IMR-90 (cell line): ENCODE data around the gene RADIL. TPM values are rescaled to one million over a fixed set of nuclear protein-coding genes. Genes with fewer than 3 reads are reported as not detected.

Source experiments
- ATAC-seq: fragments of 200-7000 bp; cut with Tn5 transposase; 2 replicates; pipeline ENCODE4 v1.9.1; 2020; ENCODE audit warnings: low read depth, mild to moderate bottlenecking, moderate library complexity
- BruUV-seq: library from RNA; stranded (reverse); fragments of 400-500 nt; replicated peaks from 2 replicates; lab custom pipeline; 2021; lab: Mats Ljungman, UMichigan
- CTCF ChIA-PET: fragments of 300-600 bp; formaldehyde crosslinking; extraction: SDS; loops from one replicate; lab custom pipeline; 2021; ENCODE audit warnings: antibody characterized with exemption; lab: Yijun Ruan, JAX
- POLR2A ChIA-PET: fragments of 300-600 bp; sonication (Branson Sonifier 250); formaldehyde crosslinking; loops from one replicate; lab custom pipeline; 2022; ENCODE audit warnings: antibody characterized with exemption; ENCODE audit not compliant: unreplicated experiment; lab: Charles Lee
- DNase-seq: peaks from one replicate; pipeline ENCODE4 v3.0.0; 2013
- H2AFZ ChIP-seq: replicated peaks from 2 replicates; pipeline ENCODE3; 2013; ENCODE audit warnings: low read length, mild to moderate bottlenecking; ENCODE audit not compliant: poor library complexity
- H2AK5ac ChIP-seq: 2 replicates; pipeline ENCODE4 v1.6.1; 2013; ENCODE audit warnings: low read depth, low read length, inconsistent platforms
- H2AK9ac ChIP-seq: replicated peaks from 2 replicates; pipeline ENCODE3; 2013; ENCODE audit warnings: mild to moderate bottlenecking, low read depth, low read length, moderate library complexity; ENCODE audit not compliant: poor library complexity
- H2BK120ac ChIP-seq: 2 replicates; pipeline ENCODE4 v1.6.1; 2013; ENCODE audit warnings: low read depth, low read length, inconsistent platforms
- H2BK15ac ChIP-seq: 3 replicates; pipeline ENCODE4 v1.6.1; 2013; ENCODE audit warnings: low read depth, low read length, inconsistent platforms
- H2BK20ac ChIP-seq: 2 replicates; pipeline ENCODE4 v1.6.1; 2013; ENCODE audit warnings: low read depth, mild to moderate bottlenecking, inconsistent platforms, low read length, moderate library complexity
- H2BK5ac ChIP-seq: 2 replicates; pipeline ENCODE4 v1.6.1; 2013; ENCODE audit warnings: mild to moderate bottlenecking, low read depth, low read length, inconsistent platforms; ENCODE audit not compliant: poor library complexity, severe bottlenecking
- H3K14ac ChIP-seq: replicated peaks from 2 replicates; pipeline ENCODE4 v1.6.1; 2013; ENCODE audit warnings: low read depth, low read length, inconsistent platforms
- H3K18ac ChIP-seq: 2 replicates; pipeline ENCODE4 v1.6.1; 2013; ENCODE audit warnings: low read depth, low read length, control low read depth
- H3K23ac ChIP-seq: 2 replicates; pipeline ENCODE4 v1.6.1; 2013; ENCODE audit warnings: low read depth, low read length, inconsistent platforms
- H3K27ac ChIP-seq: 2 replicates; pipeline ENCODE4 v1.5.1; 2013; ENCODE audit warnings: mild to moderate bottlenecking, control low read depth, low read length; ENCODE audit not compliant: insufficient read depth
- H3K27me3 ChIP-seq: 2 replicates; pipeline ENCODE4 v1.6.1; 2013; ENCODE audit warnings: low read length; ENCODE audit not compliant: control insufficient read depth, insufficient read depth
- H3K36me3 ChIP-seq: 2 replicates; pipeline ENCODE4 v1.6.1; 2013; ENCODE audit warnings: low read length, mixed read lengths; ENCODE audit not compliant: control insufficient read depth, insufficient read depth
- H3K4ac ChIP-seq: 2 replicates; pipeline ENCODE4 v1.6.1; 2013; ENCODE audit warnings: low read depth, low read length, inconsistent platforms
- H3K4me1 ChIP-seq: 2 replicates; pipeline ENCODE4 v1.6.1; 2013; ENCODE audit warnings: low read length, mixed read lengths; ENCODE audit not compliant: control insufficient read depth, insufficient read depth
- H3K4me2 ChIP-seq: 2 replicates; pipeline ENCODE4 v1.6.1; 2013; ENCODE audit warnings: low read depth, mild to moderate bottlenecking, control low read depth, low read length, moderate library complexity
- H3K4me3 ChIP-seq: 2 replicates; pipeline ENCODE4 v1.5.1; 2013; ENCODE audit warnings: low read depth, mild to moderate bottlenecking, control low read depth, low read length, moderate library complexity; ENCODE audit not compliant: insufficient read depth
- H3K56ac ChIP-seq: 2 replicates; pipeline ENCODE4 v1.6.1; 2013; ENCODE audit warnings: low read length, inconsistent platforms; ENCODE audit not compliant: insufficient read depth; ENCODE audit errors: extremely low read depth
- H3K79me1 ChIP-seq, 2 experiments: 2 replicates each; pipeline ENCODE4 v1.6.1; 2013; ENCODE audit warnings: low read length in 2 of 2, inconsistent platforms in 1 of 2, low read depth in 1 of 2
- H3K9ac ChIP-seq: 2 replicates; pipeline ENCODE4 v1.6.1; 2013; ENCODE audit warnings: low read depth, low read length, control low read depth
- H3K9me1 ChIP-seq: 2 replicates; pipeline ENCODE4 v1.6.1; 2013; ENCODE audit warnings: low read length, inconsistent platforms; ENCODE audit not compliant: insufficient read depth
- H3K9me3 ChIP-seq: 2 replicates; pipeline ENCODE4 v1.6.1; 2013; ENCODE audit warnings: low read length; ENCODE audit not compliant: control insufficient read depth, insufficient read depth
- H4K20me1 ChIP-seq: 2 replicates; pipeline ENCODE4 v1.6.1; 2013; ENCODE audit warnings: low read length, inconsistent platforms; ENCODE audit not compliant: insufficient read depth
- H4K5ac ChIP-seq: 2 replicates; pipeline ENCODE4 v1.6.1; 2013; ENCODE audit warnings: mild to moderate bottlenecking, low read depth, low read length, control low read depth
- H4K8ac ChIP-seq, 2 experiments: 2 replicates each; pipeline ENCODE4 v1.6.1; 2013; ENCODE audit warnings: low read depth in 2 of 2, low read length in 2 of 2, control low read depth in 1 of 2, inconsistent platforms in 1 of 2
- H4K91ac ChIP-seq: 2 replicates; pipeline ENCODE4 v1.6.1; 2013; ENCODE audit warnings: low read depth, low read length, inconsistent platforms; ENCODE audit not compliant: insufficient read depth
- BHLHE40 ChIP-seq: fragments of 150-350 bp; IDR thresholded peaks from 2 replicates; pipeline ENCODE4 v1.6.1; 2016; ENCODE audit warnings: mild to moderate bottlenecking, low read depth, low read length
- CEBPB ChIP-seq: IDR thresholded peaks from 2 replicates; pipeline ENCODE4 v1.6.1; 2012; ENCODE audit warnings: low read depth, low read length, improper control_type of control experiment
- CHD1 ChIP-seq: IDR thresholded peaks from 2 replicates; pipeline ENCODE4 v1.6.1; 2012; ENCODE audit warnings: low read depth, low read length, improper control_type of control experiment
- FOS ChIP-seq: fragments of 150-350 bp; IDR thresholded peaks from 2 replicates; pipeline ENCODE4 v1.6.1; 2016; ENCODE audit warnings: low read depth, low read length
- MAFK ChIP-seq: IDR thresholded peaks from 2 replicates; pipeline ENCODE4 v1.6.1; 2012; ENCODE audit warnings: low read depth, low read length, improper control_type of control experiment
- MAZ ChIP-seq: IDR thresholded peaks from 2 replicates; pipeline ENCODE4 v1.6.1; 2012; ENCODE audit warnings: low read depth, mild to moderate bottlenecking, low read length, improper control_type of control experiment, moderate library complexity, borderline replicate concordance
- MXI1 ChIP-seq: IDR thresholded peaks from 2 replicates; pipeline ENCODE4 v1.6.1; 2012; ENCODE audit warnings: low read depth, mild to moderate bottlenecking, low read length, moderate library complexity, borderline replicate concordance
- POLR2A ChIP-seq: IDR thresholded peaks from 2 replicates; pipeline ENCODE4 v1.6.1; 2012; ENCODE audit warnings: mild to moderate bottlenecking, low read depth, low read length
- RAD21 ChIP-seq: IDR thresholded peaks from 2 replicates; pipeline ENCODE4 v1.6.1; 2012; ENCODE audit warnings: low read length, improper control_type of control experiment
- RFX5 ChIP-seq: IDR thresholded peaks from 2 replicates; pipeline ENCODE4 v1.8.0; 2012; ENCODE audit warnings: low read depth, mild to moderate bottlenecking, low read length, moderate library complexity
- SMC3 ChIP-seq: fragments of 150-350 bp; IDR thresholded peaks from 2 replicates; pipeline ENCODE4 v1.6.1; 2016; ENCODE audit warnings: low read depth, mild to moderate bottlenecking, antibody characterized with exemption, low read length, moderate library complexity
- WGBS, 2 experiments: methylation state at CpG; one replicate each; pipeline versions ENCODE4 v1.1.5 to v1.1.7; 2013; ENCODE audit warnings: missing lambda C conversion rate in 2 of 2; ENCODE audit not compliant: insufficient read length in 1 of 2; ENCODE audit errors: extremely low coverage in 2 of 2; 5-methylcytosine and 5-hydroxymethylcytosine counted together
- dilution Hi-C: fragments of 300-500 bp; cut with HindIII; formaldehyde crosslinking; loops from one replicate; pipeline ENCODE4 v1.14.3; 2018; ENCODE audit warnings: low sequenced_read_pairs; ENCODE audit not compliant: unreplicated experiment
- in situ Hi-C: fragments of 300-500 bp; cut with MboI; formaldehyde crosslinking; loops from 3 replicates; pipeline ENCODE4 v1.14.3; 2019; ENCODE audit warnings: low sequenced_read_pairs, inconsistent platforms, mixed read lengths
- intact Hi-C: fragments of 100-400 bp; cut with micrococcal nuclease; formaldehyde crosslinking; loops from 2 replicates; pipeline ENCODE4 v1.10.0; 2022
- polyA plus RNA-seq, 3 experiments: library from polyadenylated mRNA; depleted of rRNA; stranded (reverse); fragments of >200 nt; gene quantifications; 2 replicates each; pipeline ENCODE4 v1.2.3, GENCODE V29; 2012; ENCODE audit warnings: low replicate concordance in 1 of 3
- total RNA-seq: library from RNA; depleted of rRNA; stranded (reverse); fragments of >200 nt; gene quantifications from 2 replicates; pipeline ENCODE4 v1.2.3, GENCODE V29; 2012
- TF ChIP-seq, protein P1 (sequence below): fragments of 150-350 bp; IDR thresholded peaks from 2 replicates; pipeline ENCODE4 v1.6.1; 2016; ENCODE audit warnings: low read depth, mild to moderate bottlenecking, low read length, moderate library complexity, borderline replicate concordance
- TF ChIP-seq, protein P2 (sequence below): fragments of 150-350 bp; IDR thresholded peaks from 2 replicates; pipeline ENCODE4 v1.6.1; 2017; ENCODE audit warnings: mild to moderate bottlenecking, antibody characterized with exemption, low read length, low read depth
- TF ChIP-seq, protein P3 (sequence below): conservative IDR thresholded peaks from 2 replicates; pipeline ENCODE4 v1.5.1; 2012; ENCODE audit warnings: mild to moderate bottlenecking, low read depth, low read length, improper control_type of control experiment

The RADIL gene
- total and polyA plus RNA-seq, 2 of the 4 experiments (the other 2 are of a cell fraction), result 0.18 to 0.48 TPM

DNA sequence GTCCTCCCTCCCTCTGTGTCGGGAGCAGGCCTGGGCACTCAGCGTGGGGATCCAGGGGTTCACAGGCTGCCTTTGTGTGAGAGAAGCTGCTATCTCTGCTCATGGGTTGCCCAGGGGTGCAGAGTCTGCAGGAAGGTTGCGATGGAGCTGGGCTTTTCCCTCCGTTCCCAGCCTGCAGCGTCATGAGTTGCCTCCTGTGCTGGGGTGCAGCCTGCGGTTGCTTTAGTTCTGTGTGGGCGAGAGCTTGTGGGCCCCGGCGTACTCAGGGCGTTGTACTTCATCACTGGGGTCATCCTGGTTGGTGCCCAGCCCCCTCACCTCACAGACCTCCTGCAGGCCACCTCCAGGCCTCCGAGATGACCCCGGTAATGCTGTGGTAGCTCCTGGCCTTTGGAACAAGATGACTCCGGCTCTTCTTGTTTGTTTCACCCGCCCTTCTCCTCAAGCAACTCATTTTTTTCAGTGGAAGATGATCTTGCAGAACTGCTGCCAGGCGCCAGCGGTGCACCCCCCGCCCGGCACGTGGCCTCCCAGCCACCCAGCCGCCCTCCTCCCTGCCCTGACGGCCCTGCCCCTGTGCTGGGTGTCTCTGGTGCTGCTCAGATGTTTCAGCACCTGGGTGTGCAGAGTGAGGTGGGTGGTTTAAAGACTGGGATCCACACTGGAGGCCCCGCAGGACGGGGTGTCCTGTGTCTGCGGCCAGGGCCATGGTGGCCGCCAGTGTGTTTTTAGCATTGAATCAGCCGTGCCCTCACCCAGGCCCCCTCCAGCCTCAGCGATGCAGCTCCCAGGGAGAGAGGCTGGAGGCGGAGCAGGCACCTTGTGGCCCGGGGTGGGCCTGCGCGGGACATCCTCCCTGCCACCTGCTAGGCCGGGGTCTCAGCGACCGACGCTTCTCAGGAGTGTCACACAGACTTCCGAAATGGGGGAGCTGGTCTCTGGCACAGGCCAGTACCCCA, 100.9 kb downstream of the RADIL start:
- Histone ChIP-seq H3K4me3 (no peak overlapping the region), H2BK15ac (no peak overlapping the region), H3K23ac (no peak overlapping the region), H3K4me1 (peaks cover 1% of the 10 kb centered on the region; the same call in 1 of the 2 replicates), H3K9me1 (no peaks in the 10 kb centered on the region), H3K56ac (no peak overlapping the region), H3K36me3 (peaks cover 63% of the 10 kb centered on the region), H3K27me3 (no peaks in the 10 kb centered on the region), H2AFZ (no peak overlapping the region), H2AK9ac (no peak overlapping the region), H2BK5ac (no peak overlapping the region), H3K4ac (no peak overlapping the region), H3K14ac (no peak overlapping the region), H3K18ac (no peak overlapping the region), H3K4me2 (no peak overlapping the region), H2BK120ac (no peak overlapping the region), H2AK5ac (no peak overlapping the region), H4K20me1 (peaks cover 28% of the 10 kb centered on the region), H4K91ac (no peak overlapping the region), H2BK20ac (no peak overlapping the region), H3K79me1 (peaks cover 8 to 21% of the 10 kb centered on the region in 2 experiments), H4K5ac (no peak overlapping the region), H3K9ac (no peak overlapping the region), H4K8ac (no peak overlapping the region), H3K9me3 (no peaks in the 10 kb centered on the region), H3K27ac (no peak overlapping the region)
- in situ Hi-C loops, result no loop called here
- TF ChIP-seq, protein P1, sequence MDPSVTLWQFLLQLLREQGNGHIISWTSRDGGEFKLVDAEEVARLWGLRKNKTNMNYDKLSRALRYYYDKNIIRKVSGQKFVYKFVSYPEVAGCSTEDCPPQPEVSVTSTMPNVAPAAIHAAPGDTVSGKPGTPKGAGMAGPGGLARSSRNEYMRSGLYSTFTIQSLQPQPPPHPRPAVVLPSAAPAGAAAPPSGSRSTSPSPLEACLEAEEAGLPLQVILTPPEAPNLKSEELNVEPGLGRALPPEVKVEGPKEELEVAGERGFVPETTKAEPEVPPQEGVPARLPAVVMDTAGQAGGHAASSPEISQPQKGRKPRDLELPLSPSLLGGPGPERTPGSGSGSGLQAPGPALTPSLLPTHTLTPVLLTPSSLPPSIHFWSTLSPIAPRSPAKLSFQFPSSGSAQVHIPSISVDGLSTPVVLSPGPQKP, result no peak
- TF ChIP-seq RAD21 (no peak), SMC3 (no peak), MAFK (no peak), POLR2A (no peak), CEBPB (no peak), RFX5 (no peak), BHLHE40 (no peak), MAZ (no peak), CHD1 (no peak), FOS (no peak), MXI1 (no peak)
- TF ChIP-seq, protein P2, sequence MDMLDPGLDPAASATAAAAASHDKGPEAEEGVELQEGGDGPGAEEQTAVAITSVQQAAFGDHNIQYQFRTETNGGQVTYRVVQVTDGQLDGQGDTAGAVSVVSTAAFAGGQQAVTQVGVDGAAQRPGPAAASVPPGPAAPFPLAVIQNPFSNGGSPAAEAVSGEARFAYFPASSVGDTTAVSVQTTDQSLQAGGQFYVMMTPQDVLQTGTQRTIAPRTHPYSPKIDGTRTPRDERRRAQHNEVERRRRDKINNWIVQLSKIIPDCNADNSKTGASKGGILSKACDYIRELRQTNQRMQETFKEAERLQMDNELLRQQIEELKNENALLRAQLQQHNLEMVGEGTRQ, result no peak
- TF ChIP-seq, protein P3, sequence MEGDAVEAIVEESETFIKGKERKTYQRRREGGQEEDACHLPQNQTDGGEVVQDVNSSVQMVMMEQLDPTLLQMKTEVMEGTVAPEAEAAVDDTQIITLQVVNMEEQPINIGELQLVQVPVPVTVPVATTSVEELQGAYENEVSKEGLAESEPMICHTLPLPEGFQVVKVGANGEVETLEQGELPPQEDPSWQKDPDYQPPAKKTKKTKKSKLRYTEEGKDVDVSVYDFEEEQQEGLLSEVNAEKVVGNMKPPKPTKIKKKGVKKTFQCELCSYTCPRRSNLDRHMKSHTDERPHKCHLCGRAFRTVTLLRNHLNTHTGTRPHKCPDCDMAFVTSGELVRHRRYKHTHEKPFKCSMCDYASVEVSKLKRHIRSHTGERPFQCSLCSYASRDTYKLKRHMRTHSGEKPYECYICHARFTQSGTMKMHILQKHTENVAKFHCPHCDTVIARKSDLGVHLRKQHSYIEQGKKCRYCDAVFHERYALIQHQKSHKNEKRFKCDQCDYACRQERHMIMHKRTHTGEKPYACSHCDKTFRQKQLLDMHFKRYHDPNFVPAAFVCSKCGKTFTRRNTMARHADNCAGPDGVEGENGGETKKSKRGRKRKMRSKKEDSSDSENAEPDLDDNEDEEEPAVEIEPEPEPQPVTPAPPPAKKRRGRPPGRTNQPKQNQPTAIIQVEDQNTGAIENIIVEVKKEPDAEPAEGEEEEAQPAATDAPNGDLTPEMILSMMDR, result no peak
- ChIA-PET POLR2A (no interaction called here), CTCF (no interaction called here)
- no TSS peak for BruUV-seq
- ATAC-seq, result no peak
- DNase-seq, result no peak
- dilution Hi-C loops, result no loop called here
- WGBS, 2 experiments, result 89% methylated on average over 6 of the region's 36 CpGs; no CpG with 5 or more reads in 1 of the 2 experiments
- intact Hi-C loops, result no loop called here
